ENCODE measurements around the gene STXBP6.

Gene STXBP6

GRCh38 chr14:24915958-24916595 is 133.9 kb downstream of the STXBP6 start:
- no peak for DNase-seq (ENCODE audit: low read depth)

- no peak for DNase-seq (ENCODE audit: low read depth)
These were observed 134.5 kb downstream of the STXBP6 start for GRCh38 chr14:24915403-24915921.

GRCh38 chr14:24913746-24914145 is 136.2 kb downstream of the STXBP6 start:
- DNase-seq (ENCODE audit: low read depth) = no peak

- DNase-seq (ENCODE audit: low read depth) = no peak
These were observed 136.9 kb downstream of the STXBP6 start for GRCh38 chr14:24913021-24913420.

GRCh38 chr14:24911324-24912109 is 138.4 kb downstream of the STXBP6 start:
- peak; percentile 17 for DNase-seq (ENCODE audit: low read depth)

GRCh38 chr14:24910408-24910986 is 139.4 kb downstream of the STXBP6 start:
- DNase-seq (ENCODE audit: low read depth) = no peak

GRCh38 chr14:24909523-24910302 is 140.2 kb downstream of the STXBP6 start:
- no peak for DNase-seq (ENCODE audit: low read depth)

- no peak for DNase-seq (ENCODE audit: low read depth)
These were observed 141.2 kb downstream of the STXBP6 start for GRCh38 chr14:24908592-24909236.

- no peak for DNase-seq (ENCODE audit: low read depth)
These were observed 145.4 kb downstream of the STXBP6 start for GRCh38 chr14:24904533-24904932.

- DNase-seq (ENCODE audit: low read depth) = no peak
These were observed 146.6 kb downstream of the STXBP6 start for GRCh38 chr14:24903337-24903736.

GRCh38 chr14:24900269-24901100 is 149.5 kb downstream of the STXBP6 start:
- DNase-seq (ENCODE audit: low read depth) = peak; percentile 12

- DNase-seq (ENCODE audit: low read depth) = no peak
These were observed 152.2 kb downstream of the STXBP6 start for GRCh38 chr14:24897793-24898192.

GRCh38 chr14:24895622-24896021 is 154.3 kb downstream of the STXBP6 start:
- no peak for DNase-seq (ENCODE audit: low read depth)

GRCh38 chr14:24895243-24895583 is 154.7 kb downstream of the STXBP6 start:
- no peak for DNase-seq (ENCODE audit: low read depth)

GRCh38 chr14:24894583-24895242 is 155.2 kb downstream of the STXBP6 start:
- no peak for DNase-seq (ENCODE audit: low read depth)

- DNase-seq (ENCODE audit: low read depth) = no peak
These were observed 157.4 kb downstream of the STXBP6 start for GRCh38 chr14:24892497-24893051.

- no peak for DNase-seq (ENCODE audit: low read depth)
These were observed 157.9 kb downstream of the STXBP6 start for GRCh38 chr14:24891987-24892496.

- no peak for DNase-seq (ENCODE audit: low read depth)
These were observed 159.2 kb downstream of the STXBP6 start for GRCh38 chr14:24890716-24891115.

- no peak for DNase-seq (ENCODE audit: low read depth)
These were observed 160.1 kb downstream of the STXBP6 start for GRCh38 chr14:24889843-24890242.

GRCh38 chr14:24888532-24888931 is 161.4 kb downstream of the STXBP6 start:
- DNase-seq (ENCODE audit: low read depth) = no peak

Data from GM04504 (cell line).